ENCODE measurements around the gene TRMT11. TPM values are rescaled to one million over a fixed set of nuclear protein-coding genes. Genes with fewer than 3 reads are reported as not detected.

The TRMT11 gene
- total and polyA plus RNA-seq, 9 of the 15 experiments (the other 6 are each of a cell fraction or from before 2014, with no cell fraction given) = 38.8 to 88.0 (median 59.8) TPM

- TF ChIP-seq REST (IDR thresholded peaks at IDR 0.05; ENCODE audit: borderline replicate concordance) (0 out of 2 replicates have a peak, but pooled peaks have one; percentile 24), REST (CRISPR knock-in tag; IDR thresholded peaks at IDR 0.05; ENCODE audit: low read depth) (no peak), MTA2 (IDR thresholded peaks at IDR 0.05; ENCODE audit: low read depth) (0 out of 2 replicates have a peak, but pooled peaks have one; percentile 12), CREM (IDR thresholded peaks at IDR 0.05; ENCODE audit: low read depth) (peak; percentile 67; the same call in 1 of the 2 replicates), CTCFL (IDR thresholded peaks at IDR 0.05; ENCODE audit: borderline replicate concordance, insufficient read depth, low read depth, low read length, poor library complexity, severe bottlenecking) (no peak), FOXM1 (IDR thresholded peaks at IDR 0.05; ENCODE audit: low read depth) (no peak), FOXM1 (CRISPR knock-in tag; IDR thresholded peaks at IDR 0.05; ENCODE audit: low read depth) (no peak), TAF7 (tag; IDR thresholded peaks at IDR 0.05) (no peak), PRDM10 (IDR thresholded peaks at IDR 0.05; ENCODE audit: partially characterized antibody) (no peak), NONO (IDR thresholded peaks at IDR 0.05; ENCODE audit: low read depth in 2 of 2, low read length in 1 of 2) (0 out of 4 replicates have a peak, but pooled peaks of 1 of the 2 experiments have one; percentile 52)
- TF ChIP-seq, protein P1, sequence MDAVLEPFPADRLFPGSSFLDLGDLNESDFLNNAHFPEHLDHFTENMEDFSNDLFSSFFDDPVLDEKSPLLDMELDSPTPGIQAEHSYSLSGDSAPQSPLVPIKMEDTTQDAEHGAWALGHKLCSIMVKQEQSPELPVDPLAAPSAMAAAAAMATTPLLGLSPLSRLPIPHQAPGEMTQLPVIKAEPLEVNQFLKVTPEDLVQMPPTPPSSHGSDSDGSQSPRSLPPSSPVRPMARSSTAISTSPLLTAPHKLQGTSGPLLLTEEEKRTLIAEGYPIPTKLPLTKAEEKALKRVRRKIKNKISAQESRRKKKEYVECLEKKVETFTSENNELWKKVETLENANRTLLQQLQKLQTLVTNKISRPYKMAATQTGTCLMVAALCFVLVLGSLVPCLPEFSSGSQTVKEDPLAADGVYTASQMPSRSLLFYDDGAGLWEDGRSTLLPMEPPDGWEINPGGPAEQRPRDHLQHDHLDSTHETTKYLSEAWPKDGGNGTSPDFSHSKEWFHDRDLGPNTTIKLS (IDR thresholded peaks at IDR 0.05; ENCODE audit: borderline replicate concordance, low read depth) = no peak; the same call in 1 of the 2 replicates
These were observed 78.5 kb downstream of the TRMT11 start (continued) for GRCh38 chr6:126064748-126065401.

Measured in K562 (cell line).